Activated gamma-delta T cell treated with Interleukin-2 at 50 U/mL for 16 hours (primary cell): Measurements from ENCODE around the gene ARFGAP1.
"Not testable (repeated sequence)": the region's sequence is repeated elsewhere in the genome, so short reads cannot be mapped to it uniquely, and the experiment has no call there.

Experiments used
- DNase-seq: peaks from one replicate; pipeline ENCODE4 v3.0.0-alpha.2; 2020

Gene ARFGAP1

DNA sequence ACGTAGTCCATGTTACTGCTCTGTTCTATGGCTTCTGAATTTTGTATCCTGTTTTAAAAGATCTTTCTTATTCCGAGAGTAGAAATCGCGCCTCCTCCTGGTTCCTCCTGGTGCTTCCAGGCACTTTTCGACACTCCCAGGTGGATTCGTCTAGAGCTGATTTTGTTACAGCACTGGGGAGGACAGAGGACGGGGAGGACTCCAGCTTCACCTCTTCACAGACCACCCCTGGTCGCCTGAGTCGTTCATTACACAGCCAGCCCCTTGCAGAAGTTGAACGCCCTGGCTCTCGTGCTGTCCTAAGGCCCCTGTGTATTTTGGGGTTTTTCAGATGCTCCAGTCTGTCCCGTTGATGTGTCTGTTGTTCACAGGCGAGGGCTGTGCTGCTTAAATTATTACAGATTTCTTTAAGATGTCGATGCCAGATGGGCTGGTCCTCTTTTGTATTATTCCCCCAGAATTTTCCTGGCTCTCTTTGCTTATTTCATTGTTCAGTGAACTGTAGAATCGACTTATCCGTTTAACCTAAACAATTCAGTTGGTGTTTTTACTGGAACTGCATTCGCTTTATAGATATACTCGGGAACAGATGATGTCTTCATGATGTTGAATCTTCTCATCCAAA is 50.9 kb downstream of the ARFGAP1 start:
- DNase-seq, result no peak

DNA sequence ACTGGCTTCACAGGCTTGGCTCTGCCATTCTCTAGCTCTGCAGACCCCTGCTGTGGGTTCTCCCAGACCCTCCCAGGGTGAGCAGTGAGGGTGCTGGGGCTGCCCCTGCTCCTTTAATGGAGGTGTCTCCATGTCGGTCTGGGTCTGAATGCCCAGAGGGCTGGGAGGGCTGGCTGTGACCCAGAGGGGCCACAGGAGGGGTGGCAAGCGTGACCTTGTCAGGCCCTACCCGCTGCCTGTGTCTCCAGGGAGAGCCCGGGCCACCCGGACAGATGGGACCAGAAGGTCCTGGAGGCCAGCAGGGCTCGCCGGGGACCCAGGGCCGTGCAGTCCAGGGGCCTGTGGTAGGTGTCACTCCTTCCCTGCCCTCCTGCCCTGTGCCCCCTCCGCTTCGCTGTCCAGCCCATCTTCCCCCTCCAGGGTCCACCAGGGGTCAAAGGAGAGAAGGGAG is 52.4 kb downstream of the ARFGAP1 start:
- DNase-seq, result no peak

DNA sequence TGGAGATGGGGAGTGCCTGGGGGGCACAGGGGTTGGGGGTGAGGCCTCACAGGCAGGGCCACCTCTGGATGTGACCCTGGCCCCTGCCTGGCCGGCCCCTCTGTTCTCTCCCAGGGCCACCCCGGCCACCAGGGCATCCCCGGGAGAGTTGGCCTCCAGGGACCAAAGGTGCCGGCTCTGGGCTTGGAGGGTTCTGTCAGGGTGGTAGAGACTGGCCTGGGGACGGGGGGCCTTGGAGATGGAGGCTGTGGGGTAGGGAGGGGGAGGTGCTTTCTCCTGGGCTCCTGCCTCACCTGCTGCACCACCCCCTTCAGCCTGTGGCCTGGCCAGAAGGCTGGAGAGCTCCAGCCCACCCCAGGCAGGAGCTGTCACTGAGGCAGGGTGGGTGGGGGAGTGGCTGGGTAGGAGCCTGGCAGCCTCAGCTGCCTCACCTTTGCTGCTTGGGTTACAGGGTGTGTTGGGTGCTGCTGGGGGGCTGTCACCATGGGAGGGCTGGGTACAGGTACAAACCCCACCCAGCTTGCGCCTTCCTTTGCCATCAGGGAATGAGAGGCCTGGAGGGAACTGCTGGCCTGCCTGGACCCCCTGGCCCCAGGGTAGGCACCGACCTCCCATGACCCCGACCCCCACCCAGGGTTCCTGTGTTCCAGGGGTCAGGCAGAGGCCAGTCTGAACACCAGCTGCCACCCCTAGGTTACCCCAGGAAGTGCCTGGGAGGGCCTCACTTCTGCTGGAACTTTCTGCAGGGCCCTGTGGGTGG is 53.1 kb downstream of the ARFGAP1 start:
- DNase-seq, result no peak

DNA sequence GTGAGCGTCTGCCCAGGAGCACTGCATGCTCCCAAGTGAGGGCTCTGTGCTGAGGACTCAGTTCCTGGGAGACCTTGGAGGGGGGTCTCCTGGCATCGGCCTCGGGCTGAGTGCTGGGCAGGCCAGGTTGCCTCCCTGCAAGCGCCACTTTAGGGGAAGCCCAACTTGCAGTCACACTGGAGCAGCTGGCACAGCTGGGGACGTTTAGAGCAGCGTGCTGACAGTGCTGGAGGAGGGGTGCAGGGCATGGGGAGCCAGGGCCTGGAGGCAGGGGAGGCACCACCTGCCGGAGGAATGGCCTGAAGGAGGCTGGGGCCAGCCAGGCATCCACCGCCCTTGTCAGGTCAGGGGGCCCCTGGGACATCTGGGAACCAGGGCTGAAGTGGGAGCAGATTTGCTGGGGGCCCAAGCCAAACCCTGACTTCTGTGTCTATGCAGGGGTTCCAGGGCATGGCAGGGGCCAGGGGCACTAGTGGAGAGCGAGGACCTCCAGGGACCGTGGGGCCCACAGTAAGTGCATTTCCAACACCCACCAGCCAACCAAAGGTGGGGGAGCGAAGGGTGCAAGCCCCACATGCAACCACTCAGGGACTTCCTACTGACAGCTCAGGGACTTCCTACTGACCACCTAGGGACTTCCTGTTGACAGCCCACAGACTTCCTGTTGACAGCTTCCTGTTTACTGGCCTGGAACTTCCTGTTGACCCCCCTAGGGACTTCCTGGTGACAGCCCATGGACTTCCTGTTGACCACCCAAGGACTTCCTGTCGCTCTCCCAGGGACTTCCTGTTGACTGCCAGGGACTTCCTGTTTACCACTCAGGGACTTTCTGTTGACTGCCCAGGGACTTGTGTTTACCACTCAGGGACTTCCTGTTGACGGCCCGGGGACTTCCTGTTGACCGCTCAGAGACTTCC is 54.0 kb downstream of the ARFGAP1 start:
- no peak for DNase-seq

DNA sequence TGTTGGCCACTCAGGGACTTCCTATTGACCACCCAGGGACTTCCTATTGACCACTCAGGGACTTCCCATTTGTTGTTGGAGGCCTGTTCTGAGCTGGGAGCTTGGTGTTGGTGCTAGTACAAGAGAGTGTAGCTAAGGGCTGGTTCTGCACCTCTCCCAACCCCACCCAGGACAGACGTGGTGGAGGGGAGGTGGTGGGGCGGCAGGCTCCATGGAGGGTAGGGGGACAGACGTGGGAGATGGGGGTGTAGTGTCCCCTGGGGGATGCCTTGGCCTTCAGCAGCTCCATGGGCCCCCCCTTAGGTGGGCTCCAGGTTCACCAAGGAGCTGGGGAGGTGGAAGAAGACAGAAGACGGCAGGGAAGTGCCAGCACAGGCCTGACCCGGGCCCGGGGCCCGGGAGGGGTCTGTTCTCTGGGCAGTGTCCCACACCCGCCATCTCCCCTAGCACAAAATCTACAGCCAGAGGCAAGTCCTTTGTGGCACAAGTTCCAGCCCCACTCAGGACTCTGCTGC is 54.7 kb downstream of the ARFGAP1 start:
- no peak for DNase-seq

DNA sequence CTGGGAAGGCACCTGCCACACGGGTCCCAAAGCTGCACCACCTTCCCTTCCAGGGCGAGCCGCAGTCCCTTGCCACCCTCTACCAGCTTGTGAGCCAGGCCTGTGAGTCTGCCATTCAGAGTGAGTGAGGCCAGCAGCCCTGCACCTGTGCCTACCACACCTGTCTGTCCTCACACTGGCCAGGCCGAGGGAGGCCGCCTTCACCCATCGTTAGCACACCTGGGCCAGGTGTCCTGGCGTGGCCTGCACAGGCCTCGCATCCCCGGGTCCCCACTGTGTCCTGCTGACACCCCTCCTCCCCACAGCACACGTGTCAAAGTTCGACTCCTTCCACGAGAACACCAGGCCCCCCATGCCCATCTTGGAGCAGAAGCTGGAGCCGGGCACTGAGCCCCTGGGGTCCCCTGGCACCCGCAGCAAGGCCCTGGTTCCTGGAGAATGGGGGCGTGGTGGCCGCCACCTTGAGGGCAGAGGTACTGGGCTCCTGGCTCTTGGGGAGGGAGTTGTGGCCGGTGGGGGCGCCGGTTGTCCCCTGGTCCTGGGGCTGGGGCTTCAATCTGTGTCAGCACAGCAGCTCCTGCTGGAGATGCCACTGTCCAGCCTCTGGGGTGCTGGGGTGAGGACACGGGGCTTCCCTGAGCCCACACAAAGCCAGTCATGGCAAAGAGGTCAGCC is 55.5 kb downstream of the ARFGAP1 start:
- no peak for DNase-seq

DNA sequence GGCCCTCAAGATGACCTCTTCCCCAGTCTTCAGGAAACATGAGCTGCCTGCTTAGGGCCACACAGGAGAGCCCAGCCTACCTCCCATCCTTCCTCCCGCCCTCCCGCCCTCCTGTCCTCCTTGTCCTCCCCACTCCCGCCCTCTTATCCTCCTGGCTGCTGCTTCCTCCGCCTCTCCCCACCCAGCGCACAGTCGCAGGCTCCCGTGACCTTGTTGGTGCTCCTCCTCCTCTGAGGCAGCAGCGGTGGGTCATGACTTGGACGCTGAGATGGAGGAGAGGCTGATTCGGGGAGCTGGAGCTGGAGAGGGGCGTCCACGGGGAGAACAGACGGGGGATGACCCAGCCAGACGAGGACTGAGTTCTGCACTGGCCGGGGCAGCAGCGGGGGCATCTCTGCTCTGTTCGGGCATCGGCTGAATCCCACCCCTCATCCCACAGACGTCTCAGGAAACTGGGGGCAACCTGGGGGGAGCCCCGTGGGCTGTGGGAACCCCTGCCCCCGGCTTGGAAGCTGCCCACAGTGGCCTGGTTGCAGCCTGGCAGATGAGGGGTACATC is 56.2 kb downstream of the ARFGAP1 start:
- no peak for DNase-seq

DNA sequence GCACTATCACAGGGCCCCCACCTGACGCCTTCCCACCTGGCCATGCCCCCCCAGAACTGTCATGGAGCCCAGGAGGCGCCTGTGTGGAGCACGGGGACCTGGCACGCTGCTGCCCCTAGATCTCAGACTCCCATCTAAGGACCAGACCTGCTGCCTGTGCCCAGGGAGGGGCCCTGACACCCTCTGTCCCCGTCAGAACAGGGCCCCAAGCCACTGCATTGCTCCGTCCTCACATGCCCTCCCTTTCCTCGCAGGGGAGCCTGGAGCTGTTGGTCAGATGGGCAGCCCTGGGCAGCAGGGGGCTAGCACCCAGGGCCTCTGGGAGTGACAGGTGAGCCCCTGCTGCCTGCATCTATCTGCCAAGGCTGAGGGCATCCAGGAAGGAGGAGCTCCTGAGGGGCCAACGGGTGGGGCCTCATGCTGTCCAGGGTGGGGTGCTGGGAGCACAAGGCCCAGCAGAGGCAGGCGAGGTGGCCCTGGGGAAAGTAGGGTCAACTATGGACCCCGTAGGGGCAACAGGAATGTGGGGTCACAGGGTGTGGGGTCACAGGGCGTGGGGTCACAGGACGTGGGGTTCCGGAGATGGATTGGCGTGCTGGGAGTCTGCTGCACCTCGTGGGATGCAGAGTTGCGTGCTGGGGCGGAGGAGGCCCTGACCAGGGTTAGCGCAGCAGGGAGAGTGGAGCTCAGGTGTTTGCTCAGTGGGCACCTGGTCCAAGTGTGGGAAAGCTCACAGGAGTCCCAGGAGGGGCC is 56.9 kb downstream of the ARFGAP1 start:
- no peak for DNase-seq

DNA sequence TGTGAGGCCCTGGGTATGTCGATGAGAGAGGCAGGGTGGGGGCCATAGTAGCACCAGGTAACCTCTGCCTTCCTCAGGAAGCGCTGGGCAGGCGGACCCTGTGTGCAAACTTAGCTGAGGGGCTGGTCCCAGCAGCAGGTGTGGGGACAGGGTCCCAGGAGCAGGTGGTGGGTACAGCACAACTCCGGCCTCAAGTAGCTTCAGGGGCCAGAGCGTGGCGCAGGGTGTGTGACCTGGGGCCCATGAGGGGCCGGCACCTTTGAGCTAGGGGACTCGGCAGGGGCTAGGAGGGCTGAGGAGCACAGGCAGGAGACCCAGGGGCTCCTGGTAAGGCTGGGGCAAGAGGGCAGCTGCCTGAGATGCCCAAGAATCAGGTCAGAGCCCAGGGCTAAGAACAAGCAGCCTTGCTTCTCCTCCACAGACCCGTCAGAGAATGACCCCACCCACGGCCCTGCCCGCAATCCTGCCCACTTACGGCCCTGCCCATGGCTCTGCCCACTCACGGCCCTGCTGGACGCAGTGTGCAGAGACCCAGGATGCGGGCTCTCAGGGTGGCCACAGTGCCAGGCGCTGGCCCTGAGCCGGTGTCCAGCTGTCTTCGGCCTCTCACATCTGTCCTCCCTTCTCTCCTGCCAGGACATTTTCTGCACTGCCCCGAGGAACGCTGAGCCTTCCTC is 57.6 kb downstream of the ARFGAP1 start:
- no peak for DNase-seq

DNA sequence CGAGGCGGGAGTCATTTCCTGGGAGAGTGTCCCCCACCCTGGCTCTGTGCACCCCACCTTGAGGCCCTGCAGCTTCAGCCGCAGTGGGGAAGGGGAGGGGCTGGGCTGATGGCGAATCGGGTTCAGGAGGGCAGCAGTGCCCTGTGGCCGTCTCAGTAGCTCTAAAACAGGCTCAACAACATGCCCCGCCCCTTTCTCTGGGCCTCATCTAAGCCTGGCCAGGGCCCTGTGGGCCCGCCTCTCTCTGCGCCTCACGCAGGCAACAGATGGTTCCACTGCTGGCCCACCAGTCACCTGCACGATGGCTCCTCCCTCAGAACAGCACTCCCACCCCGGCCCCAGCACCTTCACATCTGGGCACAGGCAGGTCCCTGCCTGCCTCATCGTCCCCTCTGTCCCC is 58.3 kb downstream of the ARFGAP1 start:
- DNase-seq, result no peak

DNA sequence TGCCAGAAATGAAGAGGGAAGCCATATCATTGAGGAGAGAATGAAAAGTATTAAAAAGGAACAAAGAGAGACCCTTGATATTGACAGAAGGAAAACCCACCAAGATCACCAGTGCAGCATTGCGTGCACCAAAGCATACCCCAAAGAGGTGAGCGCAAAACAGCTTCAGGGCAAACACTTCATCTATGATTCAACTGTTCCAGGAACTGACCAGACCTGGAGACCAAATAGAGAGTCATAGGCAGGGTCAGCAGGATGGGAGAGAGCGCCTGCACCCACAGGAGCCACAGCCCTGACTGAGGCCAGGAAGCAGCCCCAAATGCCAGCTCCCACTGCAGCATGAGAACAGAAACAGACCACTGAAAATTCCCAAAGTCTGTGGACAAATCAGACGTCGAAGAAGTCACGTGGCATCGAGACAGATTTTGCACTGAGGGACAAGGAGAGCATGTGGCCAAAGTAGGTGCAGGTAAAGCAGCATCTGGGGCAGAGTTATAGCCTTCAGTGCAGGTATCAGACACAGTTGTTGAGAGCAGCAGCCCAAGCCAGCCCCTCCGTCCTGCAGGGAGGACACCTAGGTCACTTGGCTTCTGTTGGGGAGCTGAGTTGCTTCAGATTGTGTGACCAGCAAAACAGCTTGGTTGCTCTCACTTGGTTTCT is 59.3 kb downstream of the ARFGAP1 start:
- no peak for DNase-seq

DNA sequence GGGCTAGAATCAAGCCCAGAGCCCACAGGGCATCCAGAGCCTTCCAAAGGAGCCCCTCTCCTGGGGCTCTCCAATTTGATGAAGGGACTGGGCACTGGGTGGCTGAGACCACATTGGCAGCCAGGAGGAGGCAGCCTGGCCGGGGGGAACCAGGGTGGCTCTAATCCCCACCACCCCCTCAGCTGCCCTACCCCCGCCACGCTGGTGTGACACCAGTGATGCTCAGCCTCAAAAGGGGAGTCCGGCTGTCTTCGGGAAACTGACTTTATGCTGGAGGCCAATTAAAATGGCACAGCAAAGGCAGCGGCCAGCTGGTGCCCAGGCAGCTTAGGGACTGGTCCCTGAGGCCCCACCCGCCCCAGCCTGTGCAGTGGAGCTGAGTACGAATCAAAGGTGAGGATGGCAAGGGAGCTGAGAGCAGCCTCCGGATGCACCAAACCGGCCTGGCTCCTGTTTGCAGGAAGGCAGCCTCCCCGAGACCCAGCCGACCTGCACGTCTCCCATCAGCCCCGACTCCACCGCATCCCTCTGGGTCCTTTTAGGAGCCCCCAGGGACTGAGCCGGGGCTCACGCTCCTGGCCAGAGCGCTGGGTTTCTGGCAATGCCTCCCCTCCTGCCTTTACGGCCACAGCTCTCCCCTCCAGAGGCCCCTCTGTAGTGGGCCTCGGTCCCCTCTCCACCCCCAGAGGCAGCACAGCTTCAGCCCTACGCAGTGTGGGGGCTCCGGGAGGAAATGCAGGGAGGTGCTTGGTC is 60.1 kb downstream of the ARFGAP1 start:
- no peak for DNase-seq

DNA sequence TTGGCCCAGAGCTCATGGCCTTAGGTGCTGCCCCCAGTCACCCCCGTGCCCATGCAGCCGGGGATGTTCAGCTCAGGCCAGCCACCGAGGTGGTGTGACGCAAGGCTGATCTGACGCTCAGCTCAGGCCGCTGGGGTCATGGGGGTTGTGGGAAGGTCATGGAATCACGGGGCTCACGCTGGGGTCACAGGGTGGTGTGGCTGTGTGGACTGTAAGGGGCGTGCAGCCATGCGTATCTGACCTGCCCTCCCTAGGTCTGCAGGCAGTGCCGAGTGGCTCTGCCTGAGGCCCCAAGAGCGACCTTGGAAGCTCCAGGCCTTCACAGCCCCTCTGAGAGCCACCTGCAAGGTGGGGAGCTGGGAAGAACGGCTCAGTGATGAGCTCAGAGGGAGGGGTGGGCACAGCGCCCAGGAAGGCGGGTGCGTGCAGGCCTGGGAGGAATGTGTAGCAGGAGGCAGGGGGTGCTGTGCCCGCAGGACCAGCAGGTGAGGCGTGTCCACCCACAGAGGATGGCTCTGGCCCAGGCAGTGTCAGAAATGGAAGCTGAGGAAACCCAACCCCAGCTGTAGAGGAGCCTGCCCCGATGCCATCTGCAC is 60.7 kb downstream of the ARFGAP1 start:
- no peak for DNase-seq

DNA sequence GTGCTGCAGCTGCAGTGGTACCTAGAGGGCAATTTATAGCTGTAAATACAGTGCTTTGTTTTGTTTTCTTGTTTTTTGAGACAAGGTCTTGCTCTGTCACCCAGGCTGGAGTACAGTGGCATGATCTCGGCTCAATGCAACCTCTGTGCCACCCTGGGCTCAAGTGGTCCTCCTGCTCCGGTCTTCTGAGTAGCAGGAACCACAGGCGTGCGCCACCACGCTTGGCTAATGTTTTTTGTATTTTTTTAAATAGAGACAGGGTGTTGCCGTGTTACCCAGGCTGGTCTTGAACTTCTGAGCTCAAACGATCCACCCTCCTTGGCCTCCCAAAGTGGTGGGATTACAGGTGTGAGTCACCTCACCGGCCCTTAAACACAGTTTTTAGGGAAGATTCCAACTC is 61.7 kb downstream of the ARFGAP1 start:
- no peak for DNase-seq

DNA sequence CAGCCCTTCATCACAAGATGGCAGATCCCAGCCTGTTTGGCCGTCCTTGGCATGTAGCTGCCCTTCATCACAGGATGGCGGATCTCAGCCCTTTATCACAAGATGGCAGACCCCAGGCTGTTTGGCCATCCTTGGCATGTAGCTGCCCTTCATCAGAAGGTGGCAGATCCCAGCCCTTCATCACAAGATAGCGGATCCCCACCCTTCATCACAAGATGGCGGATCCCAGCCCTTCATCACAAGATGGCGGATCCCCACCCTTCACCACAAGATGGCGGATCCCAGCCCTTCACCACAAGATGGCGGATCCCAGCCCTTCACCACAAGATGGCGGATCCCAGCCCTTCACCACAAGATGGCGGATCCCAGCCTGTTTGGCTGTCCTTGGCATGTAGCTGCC is 62.4 kb downstream of the ARFGAP1 start:
- not testable (repeated sequence) for DNase-seq

DNA sequence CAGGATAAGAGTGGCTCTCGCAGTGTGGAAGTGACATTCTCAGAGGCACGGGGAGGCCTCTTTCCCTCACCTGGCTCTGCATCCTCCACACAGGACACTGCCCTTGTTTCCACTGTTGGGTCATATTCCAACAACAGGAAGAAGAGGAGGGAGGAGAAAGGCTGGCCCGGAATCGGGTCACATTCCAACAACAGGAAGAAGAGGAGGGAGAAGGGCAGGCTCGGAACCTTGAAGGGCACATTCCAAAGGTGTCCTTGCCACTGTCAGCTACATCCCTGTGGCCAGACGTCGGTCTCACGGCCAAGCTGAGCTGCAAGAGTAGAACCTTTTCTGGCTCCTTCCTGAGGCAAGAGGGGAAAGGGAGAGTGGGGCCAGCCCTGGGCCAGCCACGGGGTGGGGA is 63.1 kb downstream of the ARFGAP1 start:
- no peak for DNase-seq

DNA sequence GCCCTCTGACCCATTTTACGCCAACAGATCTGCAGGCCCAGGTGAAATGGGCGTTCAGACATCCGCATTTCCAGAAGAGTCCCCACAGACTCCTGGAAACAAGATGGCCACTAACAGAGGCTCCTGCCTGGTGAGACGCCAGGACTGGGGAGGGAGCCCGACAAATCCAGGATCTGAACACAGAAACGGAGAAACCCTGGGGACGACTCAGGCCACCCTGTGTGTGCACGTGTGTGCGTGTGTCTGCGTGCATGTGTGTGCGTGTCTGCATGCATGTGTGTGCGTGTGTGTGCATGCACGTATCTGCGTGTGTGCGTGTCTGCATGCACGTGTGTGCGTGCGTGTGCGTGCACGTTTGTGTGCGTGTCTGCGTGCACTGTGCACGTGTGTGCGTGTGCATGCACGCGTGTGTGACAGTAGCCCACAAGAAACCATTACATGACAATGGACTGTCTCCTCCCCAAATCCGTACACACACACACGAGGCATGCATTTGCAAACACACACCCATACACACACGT is 63.7 kb downstream of the ARFGAP1 start:
- no peak for DNase-seq

DNA sequence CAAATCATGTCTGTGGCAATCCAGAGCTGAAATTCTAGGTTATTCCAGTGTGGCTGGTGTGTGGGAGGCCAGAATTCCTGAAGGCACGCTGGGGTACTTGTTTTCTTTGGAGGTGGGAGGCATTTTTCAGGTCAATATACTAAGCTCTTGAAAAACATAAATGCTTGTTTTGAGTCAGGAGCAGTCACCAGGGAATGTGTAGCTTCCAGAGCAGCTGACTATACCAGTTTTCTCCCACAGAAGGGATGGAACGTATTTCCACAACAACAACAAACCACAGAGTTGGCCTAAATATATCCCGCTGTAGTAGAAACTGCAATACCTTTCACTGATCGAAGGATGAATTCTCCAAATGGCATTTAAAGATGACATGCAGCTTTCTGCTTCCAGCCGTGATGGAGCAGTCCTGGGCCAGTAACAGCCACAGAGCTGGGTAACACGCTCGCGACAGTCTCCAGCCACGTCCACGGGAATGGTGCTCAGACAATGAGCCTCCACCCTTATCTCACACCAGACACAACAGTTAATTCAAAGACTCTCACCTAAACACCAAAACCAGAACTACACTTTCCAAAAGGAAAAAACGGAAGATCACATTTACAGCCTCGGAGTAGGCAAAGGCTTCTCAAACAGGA is 65.3 kb downstream of the ARFGAP1 start:
- DNase-seq, result no peak
